Measurements from ENCODE around the gene LHX6.

LHX6 gene

GRCh38 chr9:122184551-122184950 lies 44.2 kb downstream of the LHX6 start:
- no peak overlapping the region for H3K4me3 ChIP-seq (replicated peaks; ENCODE audit: insufficient read depth, low read length)
- no peak for DNase-seq (ENCODE audit: low read depth in 1 of 2, low spot score in 1 of 2)
- H3K27me3 ChIP-seq (ENCODE audit: insufficient read depth, poor library complexity, severe bottlenecking), result peaks cover 5% of the 10 kb centered on the region
- TF ChIP-seq CTCF (IDR thresholded peaks at IDR 0.05; ENCODE audit: insufficient read depth, low read length), result no peak
- no peak for TF ChIP-seq GABPA (IDR thresholded peaks at IDR 0.05; ENCODE audit: low read depth)
- H3K27ac ChIP-seq (replicated peaks), result no peak overlapping the region

GRCh38 chr9:122183501-122183900 lies 45.3 kb downstream of the LHX6 start:
- DNase-seq (ENCODE audit: low read depth in 1 of 2, low spot score in 1 of 2), result no peak
- no peak overlapping the region for H3K27ac ChIP-seq (replicated peaks)
- no peak overlapping the region for H3K4me3 ChIP-seq (replicated peaks; ENCODE audit: insufficient read depth, low read length)
- TF ChIP-seq POLR2AphosphoS5 (IDR thresholded peaks at IDR 0.05; ENCODE audit: low read depth), result no peak
- TF ChIP-seq GABPA (IDR thresholded peaks at IDR 0.05; ENCODE audit: low read depth), result no peak
- TF ChIP-seq CTCF (IDR thresholded peaks at IDR 0.05; ENCODE audit: insufficient read depth, low read length), result no peak
- TF ChIP-seq REST (IDR thresholded peaks at IDR 0.05; ENCODE audit: insufficient replicate concordance, low read depth), result no peak
- no peak for TF ChIP-seq SPI1 (IDR thresholded peaks at IDR 0.05; ENCODE audit: borderline replicate concordance, low read depth)
- H3K27me3 ChIP-seq (ENCODE audit: insufficient read depth, poor library complexity, severe bottlenecking), result peaks cover 5% of the 10 kb centered on the region

GRCh38 chr9:122180633-122181032 lies 48.1 kb downstream of the LHX6 start:
- TF ChIP-seq POLR2AphosphoS5 (IDR thresholded peaks at IDR 0.05; ENCODE audit: low read depth) (no peak), REST (IDR thresholded peaks at IDR 0.05; ENCODE audit: insufficient replicate concordance, low read depth) (no peak), SPI1 (IDR thresholded peaks at IDR 0.05; ENCODE audit: borderline replicate concordance, low read depth) (no peak), GABPA (IDR thresholded peaks at IDR 0.05; ENCODE audit: low read depth) (no peak), CTCF (IDR thresholded peaks at IDR 0.05; ENCODE audit: insufficient read depth, low read length) (no peak)
- DNase-seq (ENCODE audit: low read depth in 1 of 2, low spot score in 1 of 2), result no peak
- Histone ChIP-seq H3K27me3 (ENCODE audit: insufficient read depth, poor library complexity, severe bottlenecking) (peaks cover 7% of the 10 kb centered on the region), H3K4me3 (replicated peaks; ENCODE audit: insufficient read depth, low read length) (no peak overlapping the region), H3K27ac (replicated peaks) (no peak overlapping the region)

- Histone ChIP-seq H3K4me3 (replicated peaks; ENCODE audit: insufficient read depth, low read length) (no peak overlapping the region), H3K27me3 (ENCODE audit: insufficient read depth, poor library complexity, severe bottlenecking) (peaks cover 7% of the 10 kb centered on the region), H3K27ac (replicated peaks) (no peak overlapping the region)
- no peak for DNase-seq (ENCODE audit: low read depth in 1 of 2, low spot score in 1 of 2)
- TF ChIP-seq GABPA (IDR thresholded peaks at IDR 0.05; ENCODE audit: low read depth) (no peak), CTCF (IDR thresholded peaks at IDR 0.05; ENCODE audit: insufficient read depth, low read length) (no peak), POLR2AphosphoS5 (IDR thresholded peaks at IDR 0.05; ENCODE audit: low read depth) (no peak), REST (IDR thresholded peaks at IDR 0.05; ENCODE audit: insufficient replicate concordance, low read depth) (no peak), SPI1 (IDR thresholded peaks at IDR 0.05; ENCODE audit: borderline replicate concordance, low read depth) (no peak)
Observed at GRCh38 chr9:122179690-122180074, 49.1 kb downstream of the LHX6 start.
